HEK293 (cell line): ENCODE results near the gene RNF227.

Experiments
- CTCF ChIA-PET: fragments of 350-600 bp; formaldehyde crosslinking; extraction: SDS; loops from one replicate; lab custom pipeline; 2021; ENCODE audit warnings: antibody characterized with exemption; lab: Yijun Ruan, JAX
- POLR2A ChIA-PET: fragments of 300-600 bp; formaldehyde crosslinking; extraction: SDS; loops from one replicate; lab custom pipeline; 2020; ENCODE audit warnings: antibody characterized with exemption, inconsistent platforms; lab: Yijun Ruan, JAX
- H3K27ac ChIP-seq: fragments of 200-500 bp; sonication (Bioruptor generic); 2 replicates; pipeline ENCODE4 v1.5.1; 2014; ENCODE audit warnings: low read depth, low read length, control low read depth, inconsistent platforms; ENCODE audit errors: extremely low read depth
- H3K36me3 ChIP-seq, 2 experiments: fragments of 200-500 bp in 1 of 2; sonication (Bioruptor generic) in 1 of 2; 1 replicate in 1 of 2; 2 replicates in 1 of 2; pipeline ENCODE4 v1.5.1; 2014 to 2017; ENCODE audit warnings: inconsistent platforms in 2 of 2, low read length in 2 of 2; ENCODE audit not compliant: control insufficient read depth in 2 of 2, insufficient read depth in 1 of 2
- H3K4me1 ChIP-seq: fragments of 200-500 bp; sonication (Bioruptor generic); 2 replicates; pipeline ENCODE4 v1.5.1; 2014; ENCODE audit warnings: mild to moderate bottlenecking, low read length, inconsistent platforms; ENCODE audit not compliant: control insufficient read depth, insufficient read depth
- H3K4me3 ChIP-seq: 2 replicates; pipeline ENCODE4 v1.5.1; 2011; ENCODE audit warnings: low read depth, mild to moderate bottlenecking, control low read depth, low read length, moderate library complexity
- H3K9me3 ChIP-seq: fragments of 200-500 bp; sonication (Bioruptor generic); 2 replicates; pipeline ENCODE4 v1.5.1; 2014; ENCODE audit warnings: low read depth, low read length, inconsistent platforms; ENCODE audit not compliant: control insufficient read depth, insufficient read depth
- KLF9 ChIP-seq: fragments of 450-650 bp; formaldehyde crosslinking; IDR thresholded peaks from 2 replicates; pipeline ENCODE4 v1.5.1; 2016; ENCODE audit warnings: missing biosample characterization, missing genetic modification characterization, low read depth
- SETDB1 ChIP-seq: IDR thresholded peaks from one replicate; pipeline ENCODE4 v1.6.1; 2017; ENCODE audit warnings: mild to moderate bottlenecking, low read length, moderate library complexity, mixed read lengths; ENCODE audit not compliant: insufficient read length
- YY2 ChIP-seq: fragments of 450-650 bp; formaldehyde crosslinking; IDR thresholded peaks from 2 replicates; pipeline ENCODE4 v1.5.1; 2016; ENCODE audit warnings: missing biosample characterization, missing genetic modification characterization
- ZBTB17 ChIP-seq: fragments of 450-650 bp; formaldehyde crosslinking; IDR thresholded peaks from 2 replicates; pipeline ENCODE4 v1.5.1; 2016; ENCODE audit warnings: missing biosample characterization, missing genetic modification characterization
- ZBTB48 ChIP-seq: fragments of 450-650 bp; formaldehyde crosslinking; IDR thresholded peaks from 2 replicates; pipeline ENCODE4 v1.5.1; 2016; ENCODE audit warnings: missing biosample characterization, missing genetic modification characterization
- ZNF138 ChIP-seq: fragments of 450-650 bp; formaldehyde crosslinking; IDR thresholded peaks from 2 replicates; pipeline ENCODE4 v1.5.1; 2016; ENCODE audit warnings: missing biosample characterization, missing genetic modification characterization, borderline replicate concordance
- ZNF140 ChIP-seq: fragments of 450-650 bp; formaldehyde crosslinking; IDR thresholded peaks from 2 replicates; pipeline ENCODE4 v1.5.1; 2016; ENCODE audit warnings: missing biosample characterization, missing genetic modification characterization
- ZNF146 ChIP-seq: fragments of 450-650 bp; formaldehyde crosslinking; IDR thresholded peaks from 2 replicates; pipeline ENCODE4 v1.5.1; 2016; ENCODE audit warnings: missing biosample characterization, missing genetic modification characterization
- ZNF48 ChIP-seq: fragments of 450-650 bp; formaldehyde crosslinking; IDR thresholded peaks from 2 replicates; pipeline ENCODE4 v1.5.1; 2016; ENCODE audit warnings: missing biosample characterization, missing genetic modification characterization
- ZNF529 ChIP-seq: fragments of 450-650 bp; formaldehyde crosslinking; IDR thresholded peaks from 2 replicates; pipeline ENCODE4 v1.5.1; 2017; ENCODE audit warnings: missing genetic modification characterization, missing biosample characterization; ENCODE audit not compliant: insufficient replicate concordance
- ZNF530 ChIP-seq: fragments of 450-650 bp; formaldehyde crosslinking; IDR thresholded peaks from 2 replicates; pipeline ENCODE4 v1.5.1; 2016; ENCODE audit warnings: low read depth, missing biosample characterization, missing genetic modification characterization
- ZNF555 ChIP-seq: fragments of 450-650 bp; formaldehyde crosslinking; conservative IDR thresholded peaks from 2 replicates; pipeline ENCODE4 v1.5.1; 2017; ENCODE audit warnings: missing biosample characterization, mild to moderate bottlenecking, missing genetic modification characterization, inconsistent platforms
- ZNF654 ChIP-seq: fragments of 450-650 bp; formaldehyde crosslinking; IDR thresholded peaks from 2 replicates; pipeline ENCODE4 v1.5.1; 2016; ENCODE audit warnings: low read depth, missing biosample characterization, missing genetic modification characterization
- ZNF843 ChIP-seq: fragments of 450-650 bp; formaldehyde crosslinking; IDR thresholded peaks from 2 replicates; pipeline ENCODE4 v1.5.1; 2016; ENCODE audit warnings: missing biosample characterization, missing genetic modification characterization
- TF ChIP-seq, protein P1 (sequence below): fragments of 450-650 bp; formaldehyde crosslinking; IDR thresholded peaks from 2 replicates; pipeline ENCODE4 v1.5.1; 2017; ENCODE audit warnings: missing biosample characterization, missing genetic modification characterization

Gene RNF227

DNA sequence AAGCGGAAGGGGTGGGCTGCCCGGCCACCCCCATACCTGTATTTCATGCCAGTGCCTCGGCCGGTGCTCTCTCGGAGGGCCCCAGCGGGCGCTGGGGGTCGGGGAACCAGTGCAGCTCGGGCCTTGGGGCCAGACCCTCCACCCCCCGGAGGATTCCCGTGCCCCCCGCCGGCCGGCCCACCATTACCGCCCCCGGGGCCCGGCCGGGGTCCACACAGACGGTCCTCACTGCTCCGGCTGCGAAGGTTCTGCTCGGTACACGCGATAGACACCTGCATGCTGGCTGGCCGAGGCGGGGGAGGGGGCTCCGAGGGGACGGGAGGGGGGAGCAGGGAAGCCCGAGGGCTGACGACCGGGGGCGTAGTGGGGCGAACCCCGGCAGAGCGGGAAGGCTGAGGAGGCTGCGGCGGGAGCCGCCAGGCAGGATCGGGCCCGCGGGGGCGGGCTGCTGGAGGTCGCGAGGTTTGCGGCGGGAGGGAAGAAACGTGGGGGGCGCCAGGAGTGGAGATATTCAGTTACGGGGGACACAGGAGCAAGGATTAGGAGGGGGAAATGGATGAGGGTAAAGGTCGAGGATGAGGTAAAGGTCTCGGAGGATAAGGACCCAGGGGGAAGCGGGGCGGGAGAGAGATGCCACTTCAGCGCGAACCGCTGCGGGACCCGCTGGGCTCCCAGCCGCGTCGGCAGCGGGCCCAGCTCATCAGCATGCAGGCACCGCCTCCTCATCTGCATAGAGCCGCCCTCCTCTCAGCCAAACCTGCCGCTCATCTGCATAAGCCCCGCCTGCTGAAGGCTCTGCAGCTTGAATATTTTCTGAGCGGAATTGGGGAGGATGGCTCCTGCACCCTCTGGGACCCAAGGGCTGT lies 13.3 kb upstream of the RNF227 start, which contains the start of gene KCNAB3:
TSS of gene KCNAB3 (minus strand) at position 699 of the 866 bp plus-strand sequence. CDS start at position 278, 421 bp downstream.
- CTCF ChIA-PET = no interaction called here
- no peak within 1 kb of the TSS for H3K4me3 ChIP-seq

DNA sequence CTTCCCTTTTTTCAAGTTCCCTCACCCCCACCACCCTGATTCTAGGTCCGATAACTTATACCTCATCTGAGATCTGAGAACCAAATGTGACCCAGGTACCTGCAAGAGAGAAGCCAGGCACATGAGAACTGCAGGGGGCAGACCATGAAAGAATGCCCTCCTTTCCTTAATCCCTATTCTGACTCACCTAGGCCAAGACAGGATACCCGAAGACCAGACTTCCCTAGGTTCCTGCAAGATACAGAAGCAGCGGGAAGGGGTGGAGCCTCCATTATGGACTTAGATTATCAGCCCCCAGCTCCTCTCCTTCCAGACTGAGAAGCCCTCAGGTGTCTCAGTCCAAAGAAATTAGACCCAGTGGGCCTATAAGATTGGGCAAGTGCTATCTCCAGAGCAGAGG lies 11.5 kb upstream of the RNF227 start:
- Histone ChIP-seq H3K4me1 (no peaks in the 10 kb centered on the region), H3K27ac (no peak overlapping the region; the same call in 1 of the 2 replicates), H3K4me3 (no peak overlapping the region), H3K9me3 (no peaks in the 10 kb centered on the region), H3K36me3 (peaks cover 4 to 46% of the 10 kb centered on the region in 2 experiments; a peak in 2 of 3 replicates)
- TF ChIP-seq ZBTB48 (tag by site-specific recombination) = no peak
- no peak for TF ChIP-seq SETDB1
- no peak for TF ChIP-seq ZNF654 (tag by site-specific recombination)
- TF ChIP-seq, protein P1, sequence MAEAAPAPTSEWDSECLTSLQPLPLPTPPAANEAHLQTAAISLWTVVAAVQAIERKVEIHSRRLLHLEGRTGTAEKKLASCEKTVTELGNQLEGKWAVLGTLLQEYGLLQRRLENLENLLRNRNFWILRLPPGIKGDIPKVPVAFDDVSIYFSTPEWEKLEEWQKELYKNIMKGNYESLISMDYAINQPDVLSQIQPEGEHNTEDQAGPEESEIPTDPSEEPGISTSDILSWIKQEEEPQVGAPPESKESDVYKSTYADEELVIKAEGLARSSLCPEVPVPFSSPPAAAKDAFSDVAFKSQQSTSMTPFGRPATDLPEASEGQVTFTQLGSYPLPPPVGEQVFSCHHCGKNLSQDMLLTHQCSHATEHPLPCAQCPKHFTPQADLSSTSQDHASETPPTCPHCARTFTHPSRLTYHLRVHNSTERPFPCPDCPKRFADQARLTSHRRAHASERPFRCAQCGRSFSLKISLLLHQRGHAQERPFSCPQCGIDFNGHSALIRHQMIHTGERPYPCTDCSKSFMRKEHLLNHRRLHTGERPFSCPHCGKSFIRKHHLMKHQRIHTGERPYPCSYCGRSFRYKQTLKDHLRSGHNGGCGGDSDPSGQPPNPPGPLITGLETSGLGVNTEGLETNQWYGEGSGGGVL = no peak
- TF ChIP-seq ZNF146 (tag by site-specific recombination) = no peak
- no peak for TF ChIP-seq ZNF138
- TF ChIP-seq ZBTB17 (tag by site-specific recombination) = 0 out of 2 replicates have a peak, but pooled peaks have one; percentile 15
- no peak for TF ChIP-seq ZNF529 (tag by site-specific recombination)
- ChIA-PET POLR2A (interaction anchor here (1.1 kb wide), 1 partner anchor 12 kb away, joined by 4 read pairs; the partner anchor contains the start of gene RNF227), CTCF (no interaction called here)

More for the DNA sequence above, 13.3 kb upstream of the RNF227 start, which contains the start of gene KCNAB3:
- H3K9me3 ChIP-seq = no peaks in the 10 kb centered on the region
- peak; percentile 17; the same call in 1 of the 2 replicates for TF ChIP-seq ZNF140 (tag by site-specific recombination)
- TF ChIP-seq ZNF555 (tag by site-specific recombination) = no peak
- TF ChIP-seq, all 188 proteins: peak for 1
- POLR2A ChIA-PET = interaction anchor here (1.2 kb wide), 2 partner anchors 9 to 14 kb away, joined by 4 read pairs; partner anchors contain the start of gene RNF227
- Histone ChIP-seq H3K36me3 (peaks cover 5 to 41% of the 10 kb centered on the region in 2 experiments; a peak in 2 of 3 replicates), H3K27ac (no peak within 1 kb of the TSS), H3K4me1 (peaks cover 5% of the 10 kb centered on the region; the same call in 1 of the 2 replicates)

DNA sequence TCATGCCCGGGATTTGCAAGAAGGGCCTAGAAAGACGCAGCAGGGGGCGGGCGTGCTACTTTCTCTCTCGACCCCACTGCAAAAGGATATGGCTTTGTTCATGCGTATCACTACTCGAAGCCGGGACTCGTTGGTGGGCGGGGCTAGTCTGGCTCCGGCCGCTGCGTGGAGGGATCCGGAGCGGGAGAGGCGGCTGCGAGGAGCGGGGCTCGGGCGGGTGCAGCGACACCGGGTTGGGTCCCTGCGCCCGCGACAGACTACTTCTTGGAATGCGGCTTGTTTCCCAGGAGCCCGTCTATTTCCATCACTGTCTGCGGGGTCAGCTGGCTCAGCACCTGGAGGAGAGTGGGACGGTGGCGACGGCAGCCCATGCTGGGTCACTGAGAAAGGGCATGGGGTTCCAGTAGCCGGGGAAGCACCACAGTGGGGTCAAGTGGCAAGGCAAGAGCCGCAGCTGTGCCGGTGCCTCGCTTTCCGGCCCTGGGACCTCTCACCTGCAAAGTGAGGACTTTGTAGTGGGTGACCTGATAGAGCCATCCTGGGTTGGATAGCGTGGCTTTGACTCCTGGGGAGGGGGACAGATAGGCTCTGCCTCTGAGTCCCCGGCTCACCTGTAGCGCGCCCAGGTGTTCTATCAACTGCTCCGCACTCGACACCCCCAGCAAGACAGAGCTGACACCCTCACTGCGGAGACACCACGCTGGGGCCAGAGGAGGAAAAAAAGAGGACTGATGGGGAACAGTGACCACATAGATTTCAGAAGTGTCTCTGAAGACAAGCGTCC lies 6.9 kb upstream of the RNF227 start:
- Histone ChIP-seq H3K27ac (no peak overlapping the region), H3K4me1 (no peaks in the 10 kb centered on the region), H3K36me3 (peaks cover 4 to 23% of the 10 kb centered on the region in 2 experiments; a peak in 2 of 3 replicates), H3K4me3 (no peak overlapping the region), H3K9me3 (no peaks in the 10 kb centered on the region)
- CTCF ChIA-PET = interaction anchor here (0.6 to 1.5 kb wide), 2 partner anchors 9 to 58 kb away, joined by 3 to 5 read pairs; partner anchors contain the start of genes CNTROB and TRAPPC1
- TF ChIP-seq YY2 (no peak), KLF9 (tag by site-specific recombination) (no peak), ZNF48 (no peak), ZNF843 (no peak), ZNF530 (tag by site-specific recombination) (no peak)
- POLR2A ChIA-PET = interaction anchor here (2.1 kb wide), 1 partner anchor 9 kb away, joined by 7 read pairs; the partner anchor contains the start of genes CNTROB and TRAPPC1
